GM12874 (cell line): Measurements from ENCODE around the gene NKX6-2.

Source experiments
- CTCF ChIP-seq: IDR thresholded peaks from 2 replicates; pipeline ENCODE4 v1.5.1; 2011; ENCODE audit warnings: low read depth, mild to moderate bottlenecking, control low read depth, low read length, moderate library complexity; ENCODE audit not compliant: insufficient read depth

NKX6-2 gene

GRCh38 chr10:132815168-132815857, 29.4 kb upstream of the NKX6-2 start:
- no peak for TF ChIP-seq CTCF

- no peak for TF ChIP-seq CTCF
Measured at GRCh38 chr10:132814469-132814856, 28.5 kb upstream of the NKX6-2 start.

GRCh38 chr10:132813560-132814468, 27.9 kb upstream of the NKX6-2 start:
- no peak for TF ChIP-seq CTCF

- TF ChIP-seq CTCF: no peak
Measured at GRCh38 chr10:132813001-132813401, 27.1 kb upstream of the NKX6-2 start.

GRCh38 chr10:132812520-132812919, 26.6 kb upstream of the NKX6-2 start:
- no peak for TF ChIP-seq CTCF

GRCh38 chr10:132811891-132812481, 26.0 kb upstream of the NKX6-2 start:
- TF ChIP-seq CTCF: no peak

- no peak for TF ChIP-seq CTCF
Measured at GRCh38 chr10:132810807-132811700, 25.1 kb upstream of the NKX6-2 start.
